GM18909 (cell line): ENCODE results near the gene BAIAP2L1.
"Not testable (repeated sequence)": the region's sequence is repeated elsewhere in the genome, so short reads cannot be mapped to it uniquely, and the experiment has no call there.

Source experiments
- ATAC-seq: cut with Tn5 transposase; IDR thresholded peaks from one replicate; pipeline ENCODE4 v1.9.1; 2021; ENCODE audit warnings: mild to moderate bottlenecking; ENCODE audit not compliant: unreplicated experiment, poor library complexity

BAIAP2L1 gene

GRCh38 chr7:98399890-98400541, 874 bp downstream of the BAIAP2L1 start:
- no peak for ATAC-seq

- ATAC-seq = no peak
Observed at GRCh38 chr7:98399462-98399861, 1.4 kb downstream of the BAIAP2L1 start.

DNA sequence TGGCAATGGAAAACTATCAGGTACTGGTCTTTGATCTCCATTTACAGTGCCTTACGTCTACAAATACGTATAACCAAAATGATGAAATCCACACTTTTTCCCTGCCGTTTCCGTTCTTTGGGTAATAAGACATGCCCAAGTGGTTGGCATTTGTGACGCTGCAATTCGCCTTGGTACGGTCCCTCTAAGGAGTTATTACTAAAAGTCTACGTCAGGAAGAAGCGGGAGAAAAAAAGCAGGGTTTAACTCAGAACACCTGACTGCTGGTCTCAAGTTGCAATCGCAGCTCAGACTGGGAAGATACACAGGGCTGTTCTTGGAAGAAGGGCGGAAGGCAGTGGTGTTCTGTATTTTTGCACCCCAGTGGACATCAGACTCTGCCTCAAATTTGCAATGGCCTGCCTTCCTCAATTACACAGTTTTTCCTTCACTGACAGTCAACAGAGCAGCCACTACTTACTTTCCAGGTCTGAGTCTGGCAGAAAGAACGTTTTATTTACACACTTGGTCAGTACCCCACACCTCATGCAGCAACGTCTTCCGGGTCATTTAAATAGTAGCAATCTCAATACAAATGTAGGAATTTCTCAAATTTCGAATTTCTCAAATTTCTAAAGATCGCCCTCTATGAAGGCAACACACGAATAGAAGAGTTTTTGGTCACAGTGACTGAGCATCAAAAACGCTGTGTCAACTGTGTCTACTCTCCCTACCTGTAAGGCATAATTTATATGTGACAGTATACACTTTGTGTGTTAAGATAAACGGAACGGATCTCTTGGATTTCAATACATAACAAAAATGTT, 2.1 kb downstream of the BAIAP2L1 start:
- no peak for ATAC-seq

- ATAC-seq = no peak
Observed at GRCh38 chr7:98396768-98397167, 4.1 kb downstream of the BAIAP2L1 start.

GRCh38 chr7:98395951-98396350, 4.9 kb downstream of the BAIAP2L1 start:
- no peak for ATAC-seq

DNA sequence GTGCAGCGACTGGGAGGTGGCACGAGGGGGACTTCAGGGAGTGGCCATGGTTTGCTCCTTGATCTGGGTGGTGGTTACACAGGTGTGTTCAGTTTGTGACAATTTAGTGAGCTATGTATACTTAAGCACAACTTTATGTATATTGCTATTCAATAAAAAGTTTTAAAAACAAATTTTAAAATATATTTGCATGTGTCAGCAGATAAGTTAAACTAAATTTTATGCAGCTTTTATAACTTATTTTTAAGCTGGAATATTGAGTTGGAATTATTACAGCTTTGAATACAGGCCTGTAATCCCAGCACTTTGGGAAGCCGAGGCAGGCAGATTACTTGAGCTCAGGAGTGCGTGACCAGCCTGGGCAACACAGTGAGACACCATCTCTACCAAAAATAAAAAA, 5.4 kb downstream of the BAIAP2L1 start:
- no peak for ATAC-seq

- ATAC-seq = no peak
Observed at GRCh38 chr7:98394377-98394836, 6.5 kb downstream of the BAIAP2L1 start.

DNA sequence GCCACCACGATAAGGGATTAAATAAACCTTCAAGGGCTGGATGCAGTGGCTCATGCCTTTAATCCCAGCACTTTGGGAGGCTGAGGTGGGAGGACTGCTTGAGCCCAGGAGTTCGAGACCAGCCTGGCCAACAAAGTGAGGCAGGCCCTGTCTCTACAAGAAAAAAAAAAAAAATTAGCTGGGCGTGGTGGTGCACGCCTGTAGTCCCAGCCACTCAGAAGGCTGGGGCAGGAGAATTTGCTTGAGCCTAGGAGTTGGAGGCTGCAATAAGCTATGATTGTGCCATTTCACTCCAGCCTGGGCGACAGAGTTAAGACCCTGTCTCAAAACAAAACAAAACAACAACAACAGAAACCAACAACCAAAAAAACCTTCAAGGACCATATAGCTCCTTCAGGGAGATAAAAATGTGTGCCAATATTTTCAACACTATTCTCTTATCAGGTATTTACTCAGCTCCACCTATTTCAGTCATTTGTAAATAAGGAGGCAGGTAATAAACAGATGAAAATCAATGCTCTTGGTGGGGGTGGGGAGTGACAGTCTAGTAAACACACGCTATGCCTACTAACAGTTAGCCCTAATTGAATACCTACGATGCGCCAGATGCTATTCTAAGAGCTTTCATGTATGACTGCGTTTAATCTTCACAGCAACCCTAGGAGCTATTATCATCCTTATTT, 13.2 kb downstream of the BAIAP2L1 start:
- no peak for ATAC-seq

GRCh38 chr7:98387131-98387530, 13.8 kb downstream of the BAIAP2L1 start:
- ATAC-seq = no peak

DNA sequence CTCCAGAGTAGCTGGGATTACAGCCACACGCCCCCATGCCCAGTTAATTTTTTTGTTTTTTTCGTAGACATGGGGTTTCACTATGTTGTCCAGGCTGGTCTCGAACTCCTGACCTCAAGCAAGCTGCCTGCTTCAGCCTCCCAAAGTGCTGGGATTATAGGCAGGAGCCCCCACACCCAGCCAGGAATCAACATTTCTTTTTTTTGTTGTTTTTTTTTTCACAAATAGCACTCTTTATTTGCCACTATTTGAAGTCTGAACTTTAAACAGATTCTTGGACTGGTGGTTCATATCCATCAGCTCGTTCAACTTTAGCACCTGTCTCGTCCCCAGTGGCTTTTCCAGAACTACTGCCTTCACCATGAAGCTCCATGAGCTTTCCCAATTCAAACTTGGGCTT, 15.4 kb downstream of the BAIAP2L1 start:
- not testable (repeated sequence) for ATAC-seq

DNA sequence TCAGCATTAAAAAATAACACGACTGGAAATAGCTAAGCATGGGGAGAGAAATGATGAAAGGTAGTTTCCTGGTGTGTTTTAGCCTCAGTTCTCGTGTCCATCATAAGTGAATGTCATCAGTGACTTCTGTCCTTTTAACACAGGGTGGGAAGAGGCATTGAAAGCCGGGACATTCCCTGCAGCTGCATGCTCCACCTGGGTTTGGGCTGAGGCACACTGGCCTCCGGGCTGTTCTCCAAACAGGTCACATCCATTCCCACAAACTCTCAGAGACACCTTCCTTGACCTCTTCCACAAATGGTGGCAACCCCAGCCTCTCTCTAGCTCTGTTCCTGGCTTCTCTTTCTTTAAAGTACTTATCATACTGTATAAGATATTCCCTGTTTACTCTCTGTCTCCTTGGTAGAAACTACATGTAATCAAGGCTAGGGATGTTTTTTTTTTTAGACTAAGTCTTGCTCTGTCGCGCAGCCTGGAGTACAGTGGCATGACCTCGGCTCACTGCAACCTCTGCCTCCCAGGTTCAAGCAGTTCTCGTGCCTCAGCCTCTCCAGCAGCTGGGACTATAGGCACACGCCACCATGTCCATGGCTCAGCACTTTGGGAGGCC, 22.6 kb downstream of the BAIAP2L1 start:
- ATAC-seq = no peak

DNA sequence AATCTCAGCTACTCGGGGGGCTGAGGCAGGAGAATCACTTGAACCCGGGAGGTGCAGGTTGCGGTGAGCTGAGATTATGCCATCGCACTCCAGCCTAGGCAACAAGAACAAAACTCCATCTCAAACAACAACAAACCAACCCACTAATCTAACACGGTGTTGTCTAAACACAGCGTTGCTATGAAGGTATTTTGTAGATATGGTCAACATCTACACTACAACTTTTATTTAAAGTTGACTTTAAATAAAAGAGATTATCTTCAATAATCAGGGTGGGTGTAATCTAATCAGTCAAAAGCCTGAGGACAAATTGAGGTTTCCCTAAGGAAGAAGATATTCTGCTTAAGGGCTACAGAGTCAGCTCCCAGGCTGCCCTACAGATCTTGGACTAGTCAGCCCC, 24.2 kb downstream of the BAIAP2L1 start:
- ATAC-seq = no peak

- no peak for ATAC-seq
Observed at GRCh38 chr7:98375664-98376063, 25.2 kb downstream of the BAIAP2L1 start.

GRCh38 chr7:98374285-98374680, 26.6 kb downstream of the BAIAP2L1 start:
- no peak for ATAC-seq

GRCh38 chr7:98372993-98373392, 27.9 kb downstream of the BAIAP2L1 start:
- no peak for ATAC-seq

- no peak for ATAC-seq
Observed at GRCh38 chr7:98369726-98370125, 31.2 kb downstream of the BAIAP2L1 start.

GRCh38 chr7:98368716-98369115, 32.2 kb downstream of the BAIAP2L1 start:
- ATAC-seq = no peak

DNA sequence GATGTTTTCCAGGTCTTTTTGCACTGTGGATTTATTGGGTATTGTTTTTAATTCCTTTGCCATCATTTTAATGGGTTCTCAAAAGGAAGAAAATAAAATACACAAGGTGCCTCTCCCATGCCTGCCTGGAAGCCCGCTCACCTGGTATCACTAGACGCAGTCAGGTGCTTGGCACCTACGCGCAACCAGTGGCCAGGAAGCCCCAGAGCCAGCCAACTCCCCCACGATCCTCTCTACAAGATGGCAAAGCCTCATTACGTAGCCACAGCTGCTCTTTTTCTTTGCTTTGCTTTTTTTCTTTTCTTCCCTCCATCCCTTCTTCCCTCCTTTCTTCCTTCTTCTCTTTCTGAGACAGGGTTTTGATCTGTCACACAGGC, 34.3 kb downstream of the BAIAP2L1 start:
- no peak for ATAC-seq

- ATAC-seq = no peak
Observed at GRCh38 chr7:98365863-98366561, 34.9 kb downstream of the BAIAP2L1 start.

DNA sequence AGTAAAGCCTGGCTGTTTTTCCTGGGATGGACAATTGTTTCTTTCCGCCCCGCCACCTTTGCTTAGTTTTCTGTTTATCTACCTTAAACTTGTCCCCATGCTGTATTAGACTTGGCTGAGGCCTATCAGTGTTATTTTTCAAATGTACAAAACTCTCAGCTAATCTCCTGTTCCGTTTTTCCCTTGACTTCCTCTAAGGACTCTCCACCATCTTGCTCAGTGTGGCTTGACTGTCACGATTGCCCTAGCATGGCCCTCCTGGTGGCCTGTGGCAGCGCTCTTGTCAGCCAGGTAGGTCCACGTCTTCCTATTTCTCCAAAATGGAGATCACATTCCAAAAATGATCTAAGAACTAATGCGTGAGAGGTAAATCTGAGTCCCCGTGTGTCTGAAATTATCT, 36.7 kb downstream of the BAIAP2L1 start:
- no peak for ATAC-seq
